Right lobe of liver (tissue), 4 donors: ENCODE measurements around the gene PPP1R14C.

Source experiments
- CTCF ChIP-seq, 4 donors: fragments of 200-600 bp in 3 of 4; fragments of 450-650 bp in 1 of 4; IDR thresholded peaks; one replicate each; pipeline versions ENCODE4 v1.5.1 to v1.8.0; 2016 to 2022; ENCODE audit warnings: antibody characterized with exemption in 4 of 4, mild to moderate bottlenecking in 2 of 4
- POLR2A ChIP-seq: fragments of 450-650 bp; IDR thresholded peaks from one replicate; pipeline ENCODE4 v1.6.1; 2017; ENCODE audit warnings: antibody characterized with exemption, mild to moderate bottlenecking
- donor health status: DM: no; HTN: no; CAD: no.
- donor health status: DM: no; HTN: no; CAD: no.
- donor health status: DM: no; HTN: yes; CAD: no.

- TF ChIP-seq CTCF (IDR thresholded peaks at IDR 0.05) = no peak
- no peak for TF ChIP-seq POLR2A
These were observed 133.5 kb downstream of the PPP1R14C start for GRCh38 chr6:150276168-150276936.
